Endothelial cell (in vitro differentiated cells): ENCODE measurements around the gene MOCOS. TPM values are rescaled to one million over a fixed set of nuclear protein-coding genes. Genes with fewer than 3 reads are reported as not detected.

ENCODE experiments used
- DNase-seq: peaks from one replicate; pipeline ENCODE4 v3.0.0; 2021; ENCODE audit warnings: low spot score
- H3K27ac Mint-ChIP-seq: one replicate; pipeline ENCODE4 v1.8.0; 2021; ENCODE audit warnings: mixed read lengths, inconsistent platforms; ENCODE audit not compliant: unreplicated experiment
- H3K27me3 Mint-ChIP-seq: one replicate; pipeline ENCODE4 v1.8.0; 2021; ENCODE audit warnings: mild to moderate bottlenecking, moderate library complexity, mixed read lengths, inconsistent platforms; ENCODE audit not compliant: unreplicated experiment
- H3K36me3 Mint-ChIP-seq: one replicate; pipeline ENCODE4 v1.8.0; 2021; ENCODE audit warnings: mild to moderate bottlenecking, low read depth, mixed read lengths, inconsistent platforms; ENCODE audit not compliant: unreplicated experiment
- H3K4me1 Mint-ChIP-seq: one replicate; pipeline ENCODE4 v1.8.0; 2021; ENCODE audit warnings: mild to moderate bottlenecking, mixed read lengths, inconsistent platforms; ENCODE audit not compliant: unreplicated experiment
- H3K4me3 Mint-ChIP-seq: one replicate; pipeline ENCODE4 v1.8.0; 2021; ENCODE audit warnings: mild to moderate bottlenecking, mixed read lengths, inconsistent platforms; ENCODE audit not compliant: unreplicated experiment
- H3K9me3 Mint-ChIP-seq: one replicate; pipeline ENCODE4 v1.8.0; 2021; ENCODE audit warnings: mixed read lengths, inconsistent platforms; ENCODE audit not compliant: unreplicated experiment
- CTCF ChIP-seq: fragments of 200-600 bp; sonication (generic); IDR thresholded peaks from one replicate; pipeline ENCODE4 v1.5.0; 2021; ENCODE audit warnings: antibody characterized with exemption; ENCODE audit not compliant: unreplicated experiment
- total RNA-seq: library from RNA; stranded (reverse); fragmentation: NEBNext Ultra II Directional; extraction: Animal tissue kit (Norgen Biotek cat#: 25700); gene quantifications from one replicate; pipeline ENCODE4 v1.2.1, GENCODE V29; 2021; ENCODE audit not compliant: unreplicated experiment

MOCOS gene
- total RNA-seq, 1 donor from 2014 or later = 0.56 TPM

DNA sequence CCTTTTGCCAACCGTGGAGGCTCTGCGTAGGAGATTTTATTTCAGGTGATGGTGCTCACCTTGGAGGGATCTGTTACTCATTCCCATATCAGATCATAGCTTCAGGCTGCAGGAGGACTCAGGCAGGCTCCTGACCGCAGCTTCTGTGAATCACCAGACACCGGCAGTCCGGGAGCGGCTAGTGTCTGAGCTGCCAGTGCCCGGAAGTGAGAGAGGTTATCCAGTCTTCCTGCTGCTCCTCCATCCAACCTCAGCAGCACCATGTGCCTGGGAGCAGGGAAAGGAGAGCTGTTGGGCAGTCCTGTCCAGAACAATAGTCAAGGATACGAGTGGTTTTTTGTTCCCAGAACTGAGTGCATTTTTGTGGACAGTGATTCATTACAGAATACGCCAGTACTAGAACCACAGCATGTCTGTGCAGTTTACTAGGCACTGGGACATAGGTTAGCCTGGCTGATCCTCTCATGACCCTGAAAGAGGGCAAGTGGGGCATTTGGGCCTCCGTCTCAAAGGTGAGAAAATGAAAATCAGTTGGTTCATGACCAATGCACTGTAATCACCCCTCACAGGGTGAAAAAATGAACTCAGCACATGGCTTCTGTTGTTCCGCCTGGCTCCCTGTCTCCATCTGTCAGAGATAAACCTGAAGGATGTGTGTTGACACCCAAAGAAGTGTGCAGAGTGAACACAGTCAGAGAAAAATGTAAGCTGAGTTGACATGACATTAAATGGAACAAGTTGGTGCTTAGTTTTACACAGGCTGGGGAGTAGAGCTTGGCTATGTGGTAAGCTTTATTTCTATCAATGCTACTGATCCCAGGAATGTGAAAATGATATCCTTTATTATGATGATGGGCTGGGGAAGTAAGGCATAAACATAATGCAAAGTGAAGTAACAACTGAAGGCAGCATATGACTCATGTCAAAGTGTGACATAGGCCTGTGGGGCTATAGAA lies 122.4 kb downstream of the MOCOS start:
- no peak for TF ChIP-seq CTCF
- no peak overlapping the region for H3K4me3 Mint-ChIP-seq
- H3K27ac Mint-ChIP-seq = no peak overlapping the region
- H3K36me3 Mint-ChIP-seq = no peaks in the 10 kb centered on the region
- H3K4me1 Mint-ChIP-seq = peaks cover 13% of the 10 kb centered on the region
- H3K27me3 Mint-ChIP-seq = peaks cover 2% of the 10 kb centered on the region
- H3K9me3 Mint-ChIP-seq = no peaks in the 10 kb centered on the region
- no peak for DNase-seq

- H3K4me3 Mint-ChIP-seq = no peak overlapping the region
- DNase-seq = no peak
- H3K27ac Mint-ChIP-seq = no peak overlapping the region
- no peaks in the 10 kb centered on the region for H3K36me3 Mint-ChIP-seq
- no peaks in the 10 kb centered on the region for H3K27me3 Mint-ChIP-seq
- H3K9me3 Mint-ChIP-seq = no peaks in the 10 kb centered on the region
- TF ChIP-seq CTCF = no peak
- peaks cover 19% of the 10 kb centered on the region for H3K4me1 Mint-ChIP-seq
These were observed 123.8 kb downstream of the MOCOS start for GRCh38 chr18:36311026-36311570.

- no peaks in the 10 kb centered on the region for H3K9me3 Mint-ChIP-seq
- H3K27ac Mint-ChIP-seq = no peak overlapping the region
- TF ChIP-seq CTCF = no peak
- peaks cover 19% of the 10 kb centered on the region for H3K4me1 Mint-ChIP-seq
- no peaks in the 10 kb centered on the region for H3K27me3 Mint-ChIP-seq
- no peaks in the 10 kb centered on the region for H3K36me3 Mint-ChIP-seq
- H3K4me3 Mint-ChIP-seq = no peak overlapping the region
- DNase-seq = no peak
These were observed 125.6 kb downstream of the MOCOS start for GRCh38 chr18:36312806-36313395.

- no peak for DNase-seq
- H3K36me3 Mint-ChIP-seq = no peaks in the 10 kb centered on the region
- no peaks in the 10 kb centered on the region for H3K27me3 Mint-ChIP-seq
- no peak overlapping the region for H3K27ac Mint-ChIP-seq
- no peak overlapping the region for H3K4me3 Mint-ChIP-seq
- H3K9me3 Mint-ChIP-seq = peaks cover 4% of the 10 kb centered on the region
- TF ChIP-seq CTCF = no peak
- peaks cover 19% of the 10 kb centered on the region for H3K4me1 Mint-ChIP-seq
These were observed 126.8 kb downstream of the MOCOS start for GRCh38 chr18:36314098-36314497.
